HG03469 (cell line): ENCODE measurements around the gene WDR81.
"Not testable (repeated sequence)": the region's sequence is repeated elsewhere in the genome, so short reads cannot be mapped to it uniquely, and the experiment has no call there.

Experiments used
- ATAC-seq: cut with Tn5 transposase; IDR thresholded peaks from one replicate; pipeline ENCODE4 v1.9.1; 2021; ENCODE audit warnings: mild to moderate bottlenecking, moderate library complexity, moderate number of reproducible peaks; ENCODE audit not compliant: unreplicated experiment

Gene WDR81

GRCh38 chr17:1730326-1731193 lies 6.1 kb downstream of the WDR81 start:
- ATAC-seq: no peak

- no peak for ATAC-seq
Observed at GRCh38 chr17:1731194-1731506, 6.6 kb downstream of the WDR81 start.

- no peak for ATAC-seq
Observed at GRCh38 chr17:1732241-1732832, 7.8 kb downstream of the WDR81 start.

- ATAC-seq: no peak
Observed at GRCh38 chr17:1732833-1733321, 8.4 kb downstream of the WDR81 start.

- no peak for ATAC-seq
Observed at GRCh38 chr17:1733759-1734158, 9.3 kb downstream of the WDR81 start.

- ATAC-seq: no peak
Observed at GRCh38 chr17:1735418-1735817, 10.9 kb downstream of the WDR81 start.

GRCh38 chr17:1735834-1736347 lies 11.4 kb downstream of the WDR81 start:
- no peak for ATAC-seq

GRCh38 chr17:1736348-1737281 lies 12.1 kb downstream of the WDR81 start:
- no peak for ATAC-seq

GRCh38 chr17:1737531-1738291 lies 13.2 kb downstream of the WDR81 start:
- ATAC-seq: no peak

GRCh38 chr17:1741899-1742298 lies 17.4 kb downstream of the WDR81 start:
- not testable (repeated sequence) for ATAC-seq

- ATAC-seq: no peak
Observed at GRCh38 chr17:1742371-1743087, 18.0 kb downstream of the WDR81 start, which contains the start of gene SERPINF2. SERPINF2 (plus strand) TSS chr17:1742871; CDS start chr17:1744996, 2,125 bp downstream.

GRCh38 chr17:1743088-1743439 lies 18.6 kb downstream of the WDR81 start:
- no peak for ATAC-seq

- ATAC-seq: no peak
Observed at GRCh38 chr17:1744551-1745512, 20.3 kb downstream of the WDR81 start.

GRCh38 chr17:1745513-1746020 lies 21.1 kb downstream of the WDR81 start:
- no peak for ATAC-seq

- ATAC-seq: no peak
Observed at GRCh38 chr17:1746975-1747543, 22.6 kb downstream of the WDR81 start.

GRCh38 chr17:1750628-1751027 lies 26.1 kb downstream of the WDR81 start:
- no peak for ATAC-seq

- ATAC-seq: no peak
Observed at GRCh38 chr17:1752425-1753262, 28.1 kb downstream of the WDR81 start.
